HepG2 (cell line): ENCODE data around the gene TRIM44. TPM values are rescaled to one million over a fixed set of nuclear protein-coding genes. Genes with fewer than 3 reads are reported as not detected.

Experiments used
- ADNP ChIP-seq: sonication (generic); formaldehyde crosslinking; IDR thresholded peaks from 2 replicates; pipeline ENCODE4 v1.4.0; 2020; ENCODE audit warnings: missing genetic modification reagents
- CREB1 ChIP-seq, 2 experiments: fragments of 450-650 bp in 1 of 2; IDR thresholded peaks; 2 replicates each; pipeline ENCODE4 v1.6.1; 2016 to 2017; ENCODE audit warnings: control low read depth in 1 of 2, mild to moderate bottlenecking in 1 of 2, missing compliant biosample characterization in 1 of 2, missing genetic modification characterization in 1 of 2
- EP300 ChIP-seq, 3 experiments: sonication (generic) in 1 of 3; formaldehyde crosslinking in 1 of 3; IDR thresholded peaks; 2 replicates each; pipeline versions ENCODE4 v1.5.1 to v1.6.1; 2011 to 2020; ENCODE audit warnings: low read depth in 2 of 3, low read length in 2 of 3, borderline replicate concordance in 1 of 3, improper control_type of control experiment in 1 of 3, mild to moderate bottlenecking in 1 of 3, missing genetic modification reagents in 1 of 3, moderate library complexity in 1 of 3
- GATAD2A ChIP-seq: IDR thresholded peaks from 2 replicates; pipeline ENCODE4 v1.6.1; 2016
- IKZF1 ChIP-seq: fragments of 450-650 bp; IDR thresholded peaks from 2 replicates; pipeline ENCODE4 v1.7.1; 2016
- KLF11 ChIP-seq: IDR thresholded peaks from 2 replicates; pipeline ENCODE4 v1.6.1; 2016; ENCODE audit warnings: missing compliant biosample characterization
- MEIS1 ChIP-seq: sonication (generic); formaldehyde crosslinking; IDR thresholded peaks from 2 replicates; pipeline ENCODE4 v1.9.0; 2021; ENCODE audit warnings: mild to moderate bottlenecking, missing genetic modification reagents, moderate library complexity, borderline replicate concordance
- MIER2 ChIP-seq: IDR thresholded peaks from 2 replicates; pipeline ENCODE4 v1.6.1; 2016; ENCODE audit warnings: missing biosample characterization, missing genetic modification reagents
- MYC ChIP-seq: sonication (generic); formaldehyde crosslinking; IDR thresholded peaks from 2 replicates; pipeline ENCODE4 v1.9.0; 2021; ENCODE audit warnings: missing genetic modification reagents, borderline replicate concordance
- PAXIP1 ChIP-seq: sonication (generic); formaldehyde crosslinking; conservative IDR thresholded peaks from 2 replicates; pipeline ENCODE4 v1.4.0; 2020; ENCODE audit warnings: mild to moderate bottlenecking, missing genetic modification reagents, moderate library complexity
- RELA ChIP-seq: sonication (generic); formaldehyde crosslinking; IDR thresholded peaks from 2 replicates; pipeline ENCODE4 v1.4.0; 2020; ENCODE audit warnings: missing genetic modification reagents
- SOX5 ChIP-seq: IDR thresholded peaks from 2 replicates; pipeline ENCODE4 v1.6.1; 2016; ENCODE audit warnings: borderline replicate concordance
- SOX6 ChIP-seq, 2 experiments: fragments of 450-650 bp in 1 of 2; sonication (generic) in 1 of 2; formaldehyde crosslinking in 1 of 2; IDR thresholded peaks; 2 replicates each; pipeline versions ENCODE4 v1.4.0 to v1.6.1; 2017 to 2020; ENCODE audit warnings: antibody characterized with exemption in 1 of 2, mild to moderate bottlenecking in 1 of 2, missing genetic modification reagents in 1 of 2
- TCF7 ChIP-seq: sonication (generic); IDR thresholded peaks from 2 replicates; pipeline ENCODE4 v1.6.1; 2016; ENCODE audit warnings: antibody characterized with exemption, low read depth
- ZIK1 ChIP-seq: sonication (generic); formaldehyde crosslinking; IDR thresholded peaks from 2 replicates; pipeline ENCODE4 v1.5.0; 2020; ENCODE audit warnings: mild to moderate bottlenecking, low read depth, missing genetic modification reagents, borderline replicate concordance
- ZNF644 ChIP-seq: IDR thresholded peaks from 2 replicates; pipeline ENCODE4 v1.6.1; 2016; ENCODE audit warnings: low read depth
- ZNF75D ChIP-seq: sonication (generic); formaldehyde crosslinking; IDR thresholded peaks from 2 replicates; pipeline ENCODE4 v1.8.1; 2023; ENCODE audit warnings: missing genetic modification reagents, mild to moderate bottlenecking, borderline replicate concordance
- polyA plus RNA-seq, 8 experiments: library from polyadenylated mRNA; depleted of rRNA in 3 of 8; stranded (reverse) in 7 of 8; unstranded in 1 of 8; fragments of >200 nt; fragmentation: Illumina TruSeq in 4 of 8; extraction: Trizol in 4 of 8; gene quantifications; 2 replicates each; pipeline versions ENCODE4 v1.2.1 to v1.2.3, GENCODE V29; 2011 to 2016; ENCODE audit warnings: low read depth in 4 of 8, missing spikeins in 1 of 8, mixed read lengths in 1 of 8; ENCODE audit not compliant: insufficient read depth in 1 of 8
- total RNA-seq, 5 experiments: library from RNA; depleted of rRNA; stranded (reverse); fragments of >200 nt; fragmentation: Illumina TruSeq; extraction: Trizol; gene quantifications; 2 replicates each; pipeline ENCODE4 v1.2.3, GENCODE V29; 2016; ENCODE audit warnings: low read depth in 1 of 5
- TF ChIP-seq, protein P1 (sequence below): sonication (generic); formaldehyde crosslinking; IDR thresholded peaks from 2 replicates; pipeline ENCODE4 v1.4.0; 2020; ENCODE audit warnings: missing genetic modification reagents, low read depth, mild to moderate bottlenecking, borderline replicate concordance
- TF ChIP-seq, protein P2 (sequence below), 2 experiments: IDR thresholded peaks; 2 replicates each; pipeline ENCODE4 v1.6.1; 2011 to 2012; ENCODE audit warnings: low read length in 2 of 2, borderline replicate concordance in 1 of 2, low read depth in 1 of 2, mild to moderate bottlenecking in 1 of 2, moderate library complexity in 1 of 2
- TF ChIP-seq, protein P3 (sequence below): sonication (generic); formaldehyde crosslinking; IDR thresholded peaks from 2 replicates; pipeline ENCODE4 v1.5.1; 2020; ENCODE audit warnings: missing genetic modification reagents, mild to moderate bottlenecking, borderline replicate concordance

Gene TRIM44
- total and polyA plus RNA-seq, 2 of the 13 experiments (the other 11 are each of a cell fraction or from before 2014, with no cell fraction given), result 22.7 to 50.3 TPM

DNA sequence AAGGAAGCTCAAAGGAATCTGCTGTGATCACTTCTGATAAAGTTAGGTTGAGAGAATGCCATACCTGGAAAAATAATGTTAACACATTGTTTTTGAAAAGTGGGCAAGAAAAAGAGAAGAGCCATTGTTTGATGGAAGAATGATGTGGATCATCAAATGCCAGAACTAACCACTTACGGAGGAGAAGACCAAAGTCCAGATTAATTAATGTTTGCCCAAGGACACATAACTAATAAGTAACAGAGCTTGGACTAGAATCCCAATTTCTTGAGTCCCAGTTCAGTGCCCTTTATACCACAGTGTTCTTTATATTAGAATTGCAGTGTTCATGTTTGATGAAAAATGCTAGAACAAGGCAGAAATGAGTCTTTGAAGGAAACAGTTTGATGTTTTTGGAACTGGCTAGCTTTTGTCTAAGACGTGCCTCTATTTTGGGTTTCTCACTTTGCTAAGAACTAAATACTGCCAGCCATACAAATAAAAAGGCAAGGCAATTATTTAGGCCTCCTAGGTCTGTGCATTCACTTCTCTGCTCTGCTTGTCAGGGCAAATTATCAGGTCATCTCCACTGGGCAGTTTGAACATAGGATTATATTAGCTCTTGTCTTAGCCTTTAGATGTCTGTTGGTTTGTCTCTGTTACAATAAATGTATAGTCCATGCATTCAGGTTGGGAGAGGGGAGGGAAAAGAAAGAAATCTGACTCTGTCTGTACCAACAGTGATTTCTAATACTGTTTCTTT, 72.3 kb downstream of the TRIM44 start (continued):
- TF ChIP-seq SOX6 (IDR thresholded peaks at IDR 0.05) (no peak), SOX6 (CRISPR knock-in tag; IDR thresholded peaks at IDR 0.05) (0 out of 2 replicates have a peak, but pooled peaks have one; percentile 10), ADNP (CRISPR knock-in tag) (no peak), TCF7 (no peak), MIER2 (CRISPR knock-in tag) (no peak), PAXIP1 (CRISPR knock-in tag) (peak; percentile 39; the same call in 1 of the 2 replicates), ZIK1 (CRISPR knock-in tag) (no peak), CREB1 (IDR thresholded peaks at IDR 0.05) (no peak), CREB1 (CRISPR knock-in tag; IDR thresholded peaks at IDR 0.05) (0 out of 2 replicates have a peak, but pooled peaks have one; percentile 11), EP300 (IDR thresholded peaks at IDR 0.05; ENCODE audit: low read depth in 2 of 2, low read length in 2 of 2) (peak in 1 of 2 experiments; percentile 31; a peak in 1 of 4 replicates), EP300 (CRISPR knock-in tag; IDR thresholded peaks at IDR 0.05; ENCODE audit: borderline replicate concordance) (no peak), MYC (no peak), KLF11 (CRISPR knock-in tag) (no peak), ZNF75D (CRISPR knock-in tag) (no peak), RELA (CRISPR knock-in tag) (no peak), GATAD2A (CRISPR knock-in tag) (peak; percentile 24; the same call in 1 of the 2 replicates), SOX5 (CRISPR knock-in tag) (peak; percentile 31; the same call in 1 of the 2 replicates), ZNF644 (0 out of 2 replicates have a peak, but pooled peaks have one; percentile 16), IKZF1 (no peak), MEIS1 (CRISPR knock-in tag) (no peak)
- TF ChIP-seq, protein P1, sequence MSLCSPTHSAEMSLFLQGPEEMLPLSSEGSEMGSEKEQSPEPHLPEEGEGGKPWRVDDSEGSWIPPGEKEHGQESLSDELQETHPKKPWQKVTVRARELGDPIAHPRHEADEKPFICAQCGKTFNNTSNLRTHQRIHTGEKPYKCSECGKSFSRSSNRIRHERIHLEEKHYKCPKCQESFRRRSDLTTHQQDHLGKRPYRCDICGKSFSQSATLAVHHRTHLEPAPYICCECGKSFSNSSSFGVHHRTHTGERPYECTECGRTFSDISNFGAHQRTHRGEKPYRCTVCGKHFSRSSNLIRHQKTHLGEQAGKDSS (CRISPR knock-in tag), result no peak
- TF ChIP-seq, protein P2, sequence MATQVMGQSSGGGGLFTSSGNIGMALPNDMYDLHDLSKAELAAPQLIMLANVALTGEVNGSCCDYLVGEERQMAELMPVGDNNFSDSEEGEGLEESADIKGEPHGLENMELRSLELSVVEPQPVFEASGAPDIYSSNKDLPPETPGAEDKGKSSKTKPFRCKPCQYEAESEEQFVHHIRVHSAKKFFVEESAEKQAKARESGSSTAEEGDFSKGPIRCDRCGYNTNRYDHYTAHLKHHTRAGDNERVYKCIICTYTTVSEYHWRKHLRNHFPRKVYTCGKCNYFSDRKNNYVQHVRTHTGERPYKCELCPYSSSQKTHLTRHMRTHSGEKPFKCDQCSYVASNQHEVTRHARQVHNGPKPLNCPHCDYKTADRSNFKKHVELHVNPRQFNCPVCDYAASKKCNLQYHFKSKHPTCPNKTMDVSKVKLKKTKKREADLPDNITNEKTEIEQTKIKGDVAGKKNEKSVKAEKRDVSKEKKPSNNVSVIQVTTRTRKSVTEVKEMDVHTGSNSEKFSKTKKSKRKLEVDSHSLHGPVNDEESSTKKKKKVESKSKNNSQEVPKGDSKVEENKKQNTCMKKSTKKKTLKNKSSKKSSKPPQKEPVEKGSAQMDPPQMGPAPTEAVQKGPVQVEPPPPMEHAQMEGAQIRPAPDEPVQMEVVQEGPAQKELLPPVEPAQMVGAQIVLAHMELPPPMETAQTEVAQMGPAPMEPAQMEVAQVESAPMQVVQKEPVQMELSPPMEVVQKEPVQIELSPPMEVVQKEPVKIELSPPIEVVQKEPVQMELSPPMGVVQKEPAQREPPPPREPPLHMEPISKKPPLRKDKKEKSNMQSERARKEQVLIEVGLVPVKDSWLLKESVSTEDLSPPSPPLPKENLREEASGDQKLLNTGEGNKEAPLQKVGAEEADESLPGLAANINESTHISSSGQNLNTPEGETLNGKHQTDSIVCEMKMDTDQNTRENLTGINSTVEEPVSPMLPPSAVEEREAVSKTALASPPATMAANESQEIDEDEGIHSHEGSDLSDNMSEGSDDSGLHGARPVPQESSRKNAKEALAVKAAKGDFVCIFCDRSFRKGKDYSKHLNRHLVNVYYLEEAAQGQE (IDR thresholded peaks at IDR 0.05; ENCODE audit: borderline replicate concordance in 1 of 2, low read depth in 1 of 2, low read length in 2 of 2), result no peak
- TF ChIP-seq, protein P3, sequence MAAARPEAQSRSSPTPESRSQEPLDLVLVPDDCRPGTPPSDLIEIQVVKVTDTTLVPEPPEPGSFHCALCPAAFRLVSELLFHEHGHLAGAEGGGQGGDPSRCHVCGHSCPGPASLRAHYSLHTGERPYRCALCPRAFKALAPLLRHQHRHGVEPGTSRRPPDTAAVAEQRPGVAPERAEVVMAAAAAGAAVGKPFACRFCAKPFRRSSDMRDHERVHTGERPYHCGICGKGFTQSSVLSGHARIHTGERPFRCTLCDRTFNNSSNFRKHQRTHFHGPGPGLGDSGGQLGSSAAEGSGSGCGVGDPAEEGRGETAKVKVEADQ (CRISPR knock-in tag), result no peak
